HG03045 (cell line): ENCODE data around the gene ZMYND8.
"Not testable (repeated sequence)": the region's sequence is repeated elsewhere in the genome, so short reads cannot be mapped to it uniquely, and the experiment has no call there.

ENCODE experiments used
- ATAC-seq: cut with Tn5 transposase; IDR thresholded peaks from one replicate; pipeline ENCODE4 v1.9.1; 2021; ENCODE audit warnings: mild to moderate bottlenecking, moderate library complexity; ENCODE audit not compliant: unreplicated experiment

The ZMYND8 gene

DNA sequence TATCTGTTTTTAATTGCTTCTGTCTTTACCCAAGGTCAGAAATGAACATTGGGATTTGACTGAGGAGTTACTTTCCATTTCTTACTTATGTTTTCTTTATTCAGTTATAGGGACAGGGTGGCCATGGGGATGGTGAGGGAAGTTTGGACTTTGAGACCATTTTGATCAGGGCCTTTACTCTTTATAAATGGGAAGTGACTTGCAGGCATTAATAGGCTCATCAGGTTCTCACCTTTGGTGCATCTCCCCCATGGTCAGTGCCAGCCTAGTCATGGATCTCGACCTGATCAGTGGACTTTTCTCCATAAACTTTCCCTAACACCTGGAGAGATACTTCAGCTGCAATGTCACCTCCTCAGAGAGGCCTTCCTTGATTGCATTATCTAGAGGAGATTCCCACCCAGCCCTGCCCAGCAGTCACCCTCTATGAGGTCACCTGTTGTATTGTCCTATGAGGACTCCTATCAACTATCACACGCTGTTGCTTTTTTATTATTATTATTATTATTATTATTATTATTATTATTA lies 16.8 kb upstream of the ZMYND8 start:
- ATAC-seq, result no peak

- no peak for ATAC-seq
Measured at GRCh38 chr20:47370850-47371782, 14.6 kb upstream of the ZMYND8 start.

DNA sequence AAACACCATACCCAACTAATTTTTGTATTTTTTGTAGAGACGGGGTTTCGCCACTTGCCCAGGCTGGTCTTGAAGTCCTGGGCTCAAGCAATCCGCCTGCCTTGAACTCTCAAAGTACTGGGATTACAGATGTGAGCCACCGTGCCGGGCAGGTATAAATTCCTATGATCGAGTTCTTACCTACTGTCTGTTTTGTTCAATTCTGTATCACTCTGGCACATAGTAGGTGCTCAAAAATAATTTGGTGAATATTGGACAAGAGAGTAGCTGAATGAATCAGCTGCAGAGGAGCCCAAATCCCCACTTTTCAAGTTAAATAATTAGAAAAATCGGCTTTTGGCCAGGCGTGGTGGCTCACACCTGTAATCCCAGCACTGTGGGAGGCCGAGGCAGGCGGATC lies 13.7 kb upstream of the ZMYND8 start:
- no peak for ATAC-seq

GRCh38 chr20:47368301-47368700 lies 11.8 kb upstream of the ZMYND8 start:
- no peak for ATAC-seq

DNA sequence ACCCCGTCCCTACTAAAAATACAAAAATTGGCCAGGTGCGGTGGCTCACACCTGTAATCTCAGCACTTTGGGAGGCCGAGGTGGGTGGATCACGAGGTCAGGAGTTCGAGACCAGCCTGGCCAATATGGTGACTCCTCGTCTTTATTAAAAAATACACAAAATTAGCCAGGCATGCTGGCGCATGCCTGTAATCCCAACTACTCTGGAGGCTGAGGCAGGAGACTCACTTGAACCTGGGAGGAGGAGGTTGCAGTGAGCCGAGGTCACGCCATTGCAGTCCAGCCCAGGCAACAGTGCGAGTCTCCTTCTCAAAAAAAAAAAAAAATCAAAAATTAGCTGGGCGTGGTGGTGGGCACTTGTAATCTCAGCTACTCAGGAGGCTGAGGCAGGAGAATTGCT lies 9.8 kb upstream of the ZMYND8 start:
- not testable (repeated sequence) for ATAC-seq

DNA sequence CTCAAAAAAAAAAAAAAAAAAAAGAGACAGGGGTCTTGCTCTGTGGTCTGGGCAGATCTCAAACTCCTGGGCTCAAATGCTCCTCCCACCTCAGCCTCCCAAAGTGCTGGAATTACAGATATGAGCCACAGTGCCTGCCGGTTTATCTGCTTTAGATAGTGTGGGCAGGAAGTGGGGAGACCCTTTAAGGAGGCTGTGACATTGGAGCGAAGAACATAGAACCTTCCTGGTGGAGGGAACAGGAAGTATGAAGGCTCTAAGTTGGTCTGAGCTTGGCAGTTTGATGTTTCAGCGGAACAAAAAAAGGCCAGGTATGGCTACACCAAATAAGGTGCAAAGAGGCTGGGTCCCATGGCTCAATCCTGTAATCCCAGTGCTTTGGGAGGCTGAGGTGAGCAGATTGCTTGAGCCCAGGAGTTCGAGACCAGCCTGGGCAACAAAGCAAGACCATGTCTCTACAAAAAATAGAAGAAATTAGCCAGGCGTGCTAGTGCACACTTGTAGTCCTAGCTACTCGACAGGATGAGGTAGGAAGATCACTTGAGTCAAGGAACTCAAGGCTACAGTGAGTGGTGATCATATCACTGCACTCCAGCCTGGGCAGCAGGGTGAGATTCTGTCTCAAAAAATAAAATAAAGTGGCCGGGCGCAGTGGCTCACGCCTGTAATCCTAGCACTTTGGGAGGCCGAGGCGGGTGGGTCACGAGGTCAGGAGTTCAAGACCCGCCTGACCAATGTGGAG lies 8.7 kb upstream of the ZMYND8 start:
- ATAC-seq, result no peak

DNA sequence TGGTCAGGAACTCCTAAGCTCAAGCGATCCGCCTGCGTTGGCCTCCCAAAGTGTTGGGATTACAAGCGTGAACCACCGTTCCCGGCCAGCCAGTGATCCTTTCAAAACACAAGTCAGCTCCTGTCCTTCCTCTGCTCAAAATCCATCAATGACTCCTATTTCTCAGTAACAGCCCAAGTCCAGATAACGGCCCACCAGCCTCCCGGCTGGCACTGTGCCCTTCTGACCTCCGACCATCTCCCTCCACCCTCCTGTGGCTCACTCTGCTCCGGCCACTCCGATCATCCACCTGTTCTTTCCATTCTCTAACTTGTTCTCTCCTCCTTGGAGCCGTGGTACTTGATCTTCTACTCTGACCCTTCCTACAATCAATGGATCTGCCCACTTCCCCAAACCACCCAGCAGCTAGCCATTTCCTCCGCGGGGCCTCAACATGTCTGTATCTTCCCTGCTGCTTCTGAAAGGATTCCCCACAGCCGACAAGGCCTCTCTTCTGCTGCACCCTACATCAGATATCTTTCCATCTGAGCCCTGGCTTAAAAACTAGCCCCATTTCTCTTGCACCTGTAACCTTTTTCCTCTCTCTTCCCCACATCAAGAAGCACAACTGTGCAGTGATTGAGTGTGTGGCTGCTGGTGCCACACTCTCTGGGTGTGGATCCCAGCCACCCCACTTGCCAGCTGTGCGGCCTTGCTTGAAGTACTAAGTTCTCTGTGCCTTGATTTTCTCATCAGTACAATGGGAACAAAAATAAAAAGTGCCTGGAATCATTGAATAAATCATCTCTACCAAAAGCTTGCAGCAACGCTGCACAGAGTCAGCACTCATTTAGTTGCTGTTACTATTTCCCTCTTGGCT lies 6.1 kb upstream of the ZMYND8 start:
- no peak for ATAC-seq

GRCh38 chr20:47361057-47361915 lies 4.8 kb upstream of the ZMYND8 start:
- no peak for ATAC-seq

DNA sequence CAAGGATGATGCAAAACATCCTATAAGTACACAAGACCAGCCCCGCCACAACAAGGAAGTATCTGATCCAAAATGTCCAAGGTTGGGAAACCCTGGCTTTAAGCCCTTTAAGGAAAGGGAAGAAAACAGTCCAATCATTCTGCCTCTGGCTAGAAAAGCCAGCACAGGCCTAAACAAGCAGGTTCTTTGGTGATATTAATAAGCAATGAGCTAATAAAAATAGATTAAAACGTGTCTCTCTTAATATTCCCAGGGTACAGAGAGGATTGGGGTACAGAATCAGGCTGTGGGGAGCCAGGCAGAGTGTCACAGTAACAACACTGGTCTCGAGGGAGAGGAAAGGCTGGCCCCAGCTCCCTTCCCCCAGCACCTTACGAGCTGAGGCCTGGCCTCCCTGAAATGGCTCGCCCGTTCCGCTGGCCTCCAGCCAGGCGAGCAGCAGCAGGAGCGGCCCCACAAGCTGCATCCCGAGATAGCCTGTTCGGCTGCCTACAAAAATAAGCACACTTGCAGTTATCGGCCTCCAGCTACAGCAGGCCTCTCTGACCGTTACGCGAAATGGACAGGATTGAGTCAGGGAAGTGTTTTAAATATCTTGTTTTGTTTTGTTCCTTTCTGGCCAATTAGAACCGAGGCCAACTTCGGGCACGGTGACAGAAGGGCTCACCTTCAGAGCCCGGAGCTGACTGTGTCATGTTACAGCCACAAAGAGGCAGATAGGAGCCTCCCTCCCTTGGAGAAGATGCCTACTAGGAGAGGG lies 4.0 kb upstream of the ZMYND8 start:
- no peak for ATAC-seq

GRCh38 chr20:47359530-47360296 lies 3.2 kb upstream of the ZMYND8 start:
- no peak for ATAC-seq

DNA sequence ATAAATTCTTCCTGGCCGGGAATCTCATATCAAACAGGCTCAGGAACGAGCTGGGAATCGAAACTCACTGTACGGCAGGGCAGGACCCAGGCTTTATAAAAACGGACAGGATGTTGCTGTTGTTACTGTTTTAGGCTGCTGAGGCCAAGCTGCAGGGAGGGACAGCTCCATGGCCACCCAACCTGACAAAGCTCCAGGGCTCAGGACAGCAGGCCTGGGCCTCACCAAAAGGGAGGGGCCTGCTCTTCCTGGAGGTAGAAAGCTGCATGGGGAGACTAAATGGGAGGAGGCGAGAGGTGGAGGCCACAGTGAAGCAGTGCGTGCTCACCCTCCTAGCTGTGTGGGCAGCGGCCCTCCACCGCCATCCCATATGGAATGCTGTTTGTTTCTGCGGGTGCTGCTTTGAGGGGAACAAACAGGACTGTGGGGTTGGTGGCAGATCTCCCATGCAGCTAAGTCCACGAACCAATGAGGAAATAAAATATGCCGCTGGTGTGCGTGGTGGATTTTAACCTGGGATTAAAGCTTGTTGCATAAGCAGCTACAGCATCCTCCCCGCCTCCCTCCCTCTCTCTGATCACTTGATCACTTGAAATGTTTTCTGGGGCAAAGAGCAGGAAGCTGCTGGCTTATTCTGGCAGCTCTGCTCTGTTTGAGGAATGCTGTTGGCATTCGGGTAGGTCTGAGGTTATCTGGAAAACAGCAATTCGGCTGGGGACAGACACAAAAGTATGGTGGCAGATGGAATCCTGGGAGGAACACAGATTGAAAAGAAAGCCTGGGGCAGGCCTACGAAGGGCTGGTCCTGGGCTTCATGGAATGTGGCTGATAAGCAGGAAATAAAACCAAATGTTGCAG lies 2.4 kb upstream of the ZMYND8 start:
- no peak for ATAC-seq

DNA sequence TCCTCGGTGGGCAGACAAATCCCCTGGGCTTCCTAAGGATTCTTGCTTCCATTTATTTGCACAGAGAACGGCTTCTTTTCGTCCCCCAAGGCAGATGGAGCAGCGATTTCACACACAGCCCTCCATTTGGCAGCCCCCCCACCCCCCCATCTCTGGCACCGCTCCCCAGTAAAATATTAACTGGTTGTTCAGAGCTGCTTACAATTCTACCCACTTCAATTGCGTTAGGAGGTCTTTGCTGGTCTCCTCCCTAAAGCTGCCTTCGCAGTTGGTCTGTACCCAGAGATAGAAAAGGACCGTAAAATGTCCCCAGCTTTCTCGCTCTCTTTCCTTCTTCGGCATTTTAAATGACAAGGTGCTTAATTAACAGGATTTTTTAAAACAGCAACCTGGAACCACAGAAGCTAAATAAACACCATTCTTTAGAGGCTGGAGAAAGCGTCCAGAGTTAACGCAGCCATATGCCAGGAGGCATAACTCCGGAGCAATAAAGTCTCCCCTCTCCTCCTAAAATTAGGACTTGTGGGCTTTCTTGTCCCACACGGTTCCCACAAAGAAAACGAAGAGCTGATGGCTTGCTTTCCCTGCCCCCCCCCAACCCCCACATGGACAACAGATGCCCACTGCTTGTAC lies 1.7 kb upstream of the ZMYND8 start:
- no peak for ATAC-seq

GRCh38 chr20:47357296-47358038 lies 968 bp upstream of the ZMYND8 start:
- ATAC-seq, result peak; percentile 52

DNA sequence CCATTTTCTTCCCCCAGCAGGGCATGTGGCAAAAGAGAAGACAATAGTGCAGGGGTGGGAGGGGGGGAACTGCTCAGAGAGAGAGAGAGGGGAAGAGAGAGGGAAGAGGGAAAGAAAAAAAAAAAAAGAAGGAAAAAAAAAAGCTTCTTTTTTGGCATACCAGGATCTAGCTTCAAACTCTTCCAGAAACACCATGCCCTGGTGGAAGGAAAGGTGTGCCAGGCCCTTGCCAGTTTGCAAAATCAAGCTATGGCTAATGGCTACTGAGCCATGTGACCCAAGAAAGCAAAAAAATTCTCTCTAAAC lies 326 bp downstream of the ZMYND8 start:
- ATAC-seq, result no peak

- no peak for ATAC-seq
Measured at GRCh38 chr20:47355489-47356219, 845 bp downstream of the ZMYND8 start.
